ENCODE results near the gene RAB1B.
"Not testable (repeated sequence)": the region's sequence is repeated elsewhere in the genome, so short reads cannot be mapped to it uniquely, and the experiment has no call there.

- TF ChIP-seq EZH2 (IDR thresholded peaks at IDR 0.05; ENCODE audit: low read length, unreplicated experiment); EZH2phosphoT487 (IDR thresholded peaks at IDR 0.05; ENCODE audit: borderline replicate concordance, low read length): not testable (repeated sequence)
- TF ChIP-seq, protein P1, sequence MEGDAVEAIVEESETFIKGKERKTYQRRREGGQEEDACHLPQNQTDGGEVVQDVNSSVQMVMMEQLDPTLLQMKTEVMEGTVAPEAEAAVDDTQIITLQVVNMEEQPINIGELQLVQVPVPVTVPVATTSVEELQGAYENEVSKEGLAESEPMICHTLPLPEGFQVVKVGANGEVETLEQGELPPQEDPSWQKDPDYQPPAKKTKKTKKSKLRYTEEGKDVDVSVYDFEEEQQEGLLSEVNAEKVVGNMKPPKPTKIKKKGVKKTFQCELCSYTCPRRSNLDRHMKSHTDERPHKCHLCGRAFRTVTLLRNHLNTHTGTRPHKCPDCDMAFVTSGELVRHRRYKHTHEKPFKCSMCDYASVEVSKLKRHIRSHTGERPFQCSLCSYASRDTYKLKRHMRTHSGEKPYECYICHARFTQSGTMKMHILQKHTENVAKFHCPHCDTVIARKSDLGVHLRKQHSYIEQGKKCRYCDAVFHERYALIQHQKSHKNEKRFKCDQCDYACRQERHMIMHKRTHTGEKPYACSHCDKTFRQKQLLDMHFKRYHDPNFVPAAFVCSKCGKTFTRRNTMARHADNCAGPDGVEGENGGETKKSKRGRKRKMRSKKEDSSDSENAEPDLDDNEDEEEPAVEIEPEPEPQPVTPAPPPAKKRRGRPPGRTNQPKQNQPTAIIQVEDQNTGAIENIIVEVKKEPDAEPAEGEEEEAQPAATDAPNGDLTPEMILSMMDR (conservative IDR thresholded peaks at IDR 0.05; ENCODE audit: low read depth, low read length) = not testable (repeated sequence)
Observed at GRCh38 chr11:66276619-66277018, 8.2 kb downstream of the RAB1B start.

Measured in PC-3 (cell line).